ENCODE results near the gene RERE. TPM values are rescaled to one million over a fixed set of nuclear protein-coding genes. Genes with fewer than 3 reads are reported as not detected.

RERE gene
- total RNA-seq, 2 experiments from 2014 or later, result 73.1 to 211 TPM

- no peak for DNase-seq (ENCODE audit: low spot score)
- Histone ChIP-seq H3K36me3 (ENCODE audit: insufficient read depth, low read length) (peaks cover 99% of the 10 kb centered on the region), H3K9me2 (ENCODE audit: insufficient read depth, low read length) (no peaks in the 10 kb centered on the region), H3K9me3 (ENCODE audit: low read length) (no peaks in the 10 kb centered on the region), H3K4me3 (ENCODE audit: low read depth, low read length, poor library complexity, severe bottlenecking) (no peak overlapping the region), H4K20me1 (ENCODE audit: insufficient read depth, low read length) (peaks cover 27% of the 10 kb centered on the region), H3K4me1 (ENCODE audit: insufficient read depth, low read length, poor library complexity, severe bottlenecking) (peaks cover 26% of the 10 kb centered on the region), H3K79me2 (ENCODE audit: insufficient read depth, low read depth, low read length) (peaks cover 100% of the 10 kb centered on the region), H2AFZ (ENCODE audit: low read length) (no peak overlapping the region), H3K27ac (ENCODE audit: low read depth, low read length, poor library complexity, severe bottlenecking) (no peak overlapping the region), H3K4me2 (ENCODE audit: low read length) (no peak overlapping the region)
- TF ChIP-seq EZH2phosphoT487 (IDR thresholded peaks at IDR 0.05; ENCODE audit: borderline replicate concordance, low read depth, low read length), result no peak
- TF ChIP-seq CTCF (conservative IDR thresholded peaks at IDR 0.05; ENCODE audit: low read length), result no peak
- intact Hi-C loops (cut with micrococcal nuclease; ENCODE audit: unreplicated experiment), result no loop called here
- ChIA-PET POLR2A (interaction anchor here (0.5 to 1.3 kb wide), 2 partner anchors 18 to 1408 kb away, joined by 3 read pairs; no protein-coding TSS in a partner anchor), CTCF (ENCODE audit: unreplicated experiment) (no interaction called here)
- BruUV-seq (replicated peaks), result no TSS peak
These were observed 412.7 kb downstream of the RERE start for GRCh38 chr1:8404460-8405370.

GRCh38 chr1:8402109-8402710, 415.2 kb downstream of the RERE start:
- H2AFZ ChIP-seq (ENCODE audit: low read length), result no peak overlapping the region
- H4K20me1 ChIP-seq (ENCODE audit: insufficient read depth, low read length), result peaks cover 25% of the 10 kb centered on the region
- H3K4me1 ChIP-seq (ENCODE audit: insufficient read depth, low read length, poor library complexity, severe bottlenecking), result peaks cover 43% of the 10 kb centered on the region
- no peak overlapping the region for H3K4me2 ChIP-seq (ENCODE audit: low read length)
- DNase-seq (ENCODE audit: low spot score), result no peak
- intact Hi-C loops (cut with micrococcal nuclease; ENCODE audit: unreplicated experiment), result no loop called here
- H3K9me3 ChIP-seq (ENCODE audit: low read length), result no peaks in the 10 kb centered on the region
- no TSS peak for BruUV-seq (replicated peaks)
- no peaks in the 10 kb centered on the region for H3K9me2 ChIP-seq (ENCODE audit: insufficient read depth, low read length)
- CTCF ChIA-PET (ENCODE audit: unreplicated experiment), result no interaction called here
- no peak overlapping the region for H3K27ac ChIP-seq (ENCODE audit: low read depth, low read length, poor library complexity, severe bottlenecking)
- H3K79me2 ChIP-seq (ENCODE audit: insufficient read depth, low read depth, low read length), result peaks cover 100% of the 10 kb centered on the region
- POLR2A ChIA-PET, result interaction anchor here (1.1 kb wide), 1 partner anchor 310 kb away, joined by 3 read pairs; no protein-coding TSS in a partner anchor
- TF ChIP-seq CTCF (conservative IDR thresholded peaks at IDR 0.05; ENCODE audit: low read length) (no peak), EZH2phosphoT487 (IDR thresholded peaks at IDR 0.05; ENCODE audit: borderline replicate concordance, low read depth, low read length) (no peak)
- peaks cover 98% of the 10 kb centered on the region for H3K36me3 ChIP-seq (ENCODE audit: insufficient read depth, low read length)
- H3K4me3 ChIP-seq (ENCODE audit: low read depth, low read length, poor library complexity, severe bottlenecking), result no peak overlapping the region

Measured in OCI-LY7 (cell line).